GM12865 (cell line): ENCODE data around the gene SEC22B.
"Not testable (repeated sequence)": the region's sequence is repeated elsewhere in the genome, so short reads cannot be mapped to it uniquely, and the experiment has no call there.

Experiments
- DNase-seq: peaks from one replicate; pipeline ENCODE4 v3.0.0; 2010; ENCODE audit warnings: low read depth
- H3K4me3 ChIP-seq: 2 replicates; pipeline ENCODE4 v1.5.1; 2011; ENCODE audit warnings: mild to moderate bottlenecking, low read depth, low read length, control low read depth
- CTCF ChIP-seq: IDR thresholded peaks from 2 replicates; pipeline ENCODE4 v1.5.1; 2011; ENCODE audit warnings: low read length, control low read depth, low read depth, inconsistent platforms; ENCODE audit not compliant: insufficient read depth; ENCODE audit errors: missing control alignments

The SEC22B gene

GRCh38 chr1:120176092-120176855 lies at the start of gene SEC22B:
Gene SEC22B (minus strand): TSS chr1:120176520. CDS start chr1:120176381, 139 bp downstream.
- no peak for TF ChIP-seq CTCF
- peak; percentile 96 for DNase-seq
- peak within 1 kb of the TSS; percentile 96 for H3K4me3 ChIP-seq

GRCh38 chr1:120217933-120218332 lies 41.6 kb upstream of the SEC22B start:
- DNase-seq: not testable (repeated sequence)

GRCh38 chr1:120217175-120217929 lies 41.0 kb upstream of the SEC22B start:
- not testable (repeated sequence) for DNase-seq, H3K4me3 ChIP-seq

More at GRCh38 chr1:120217933-120218332, 41.6 kb upstream of the SEC22B start:
- not testable (repeated sequence) for H3K4me3 ChIP-seq

GRCh38 chr1:120213606-120214005 lies 37.3 kb upstream of the SEC22B start:
- DNase-seq, H3K4me3 ChIP-seq: not testable (repeated sequence)

- H3K4me3 ChIP-seq, DNase-seq: not testable (repeated sequence)
Measured at GRCh38 chr1:120210754-120211153, 34.4 kb upstream of the SEC22B start.

GRCh38 chr1:120196863-120197775 lies 20.8 kb upstream of the SEC22B start:
- not testable (repeated sequence) for H3K4me3 ChIP-seq, DNase-seq

- not testable (repeated sequence) for H3K4me3 ChIP-seq, DNase-seq
Measured at GRCh38 chr1:120188626-120189025, 12.3 kb upstream of the SEC22B start.

- not testable (repeated sequence) for DNase-seq, H3K4me3 ChIP-seq
Measured at GRCh38 chr1:120182176-120182707, 5.9 kb upstream of the SEC22B start.

- DNase-seq, H3K4me3 ChIP-seq: not testable (repeated sequence)
Measured at GRCh38 chr1:120179811-120180690, 3.7 kb upstream of the SEC22B start.

- no peak overlapping the region for H3K4me3 ChIP-seq
- TF ChIP-seq CTCF: no peak
- no peak for DNase-seq
Measured at GRCh38 chr1:120178799-120179756, 2.8 kb upstream of the SEC22B start.

GRCh38 chr1:120178058-120178457 lies 1.7 kb upstream of the SEC22B start:
- not testable (repeated sequence) for H3K4me3 ChIP-seq, DNase-seq

- H3K4me3 ChIP-seq: peak overlapping the region; percentile 96
- peak; percentile 13 for DNase-seq
Measured at GRCh38 chr1:120175688-120176087, 632 bp downstream of the SEC22B start.

- H3K4me3 ChIP-seq, DNase-seq: not testable (repeated sequence)
Measured at GRCh38 chr1:120164761-120165160, 11.6 kb downstream of the SEC22B start.

- not testable (repeated sequence) for DNase-seq, H3K4me3 ChIP-seq
Measured at GRCh38 chr1:120162015-120162414, 14.3 kb downstream of the SEC22B start.
